Gastrocnemius medialis (tissue), 4 donors: ENCODE results near the gene OBI1.

Source experiments
- POLR2A ChIP-seq, 2 donors: fragments of 450-650 bp; IDR thresholded peaks; one replicate each; pipeline ENCODE4 v1.6.1; 2017; ENCODE audit warnings: antibody characterized with exemption in 2 of 2, mild to moderate bottlenecking in 2 of 2, moderate library complexity in 2 of 2
- TF ChIP-seq, protein P1 (sequence below), 5 experiments: fragments of 450-650 bp in 3 of 5; fragments of 200-600 bp in 2 of 5; sonication (generic) in 2 of 5; IDR thresholded peaks in 4 of 5; conservative IDR thresholded peaks in 1 of 5; 1 replicate in 4 of 5; 2 replicates in 1 of 5; pipeline ENCODE4 v1.5.1; 2016 to 2019; ENCODE audit warnings: antibody characterized with exemption in 5 of 5, mild to moderate bottlenecking in 3 of 5, moderate library complexity in 3 of 5

- TF ChIP-seq, protein P1, sequence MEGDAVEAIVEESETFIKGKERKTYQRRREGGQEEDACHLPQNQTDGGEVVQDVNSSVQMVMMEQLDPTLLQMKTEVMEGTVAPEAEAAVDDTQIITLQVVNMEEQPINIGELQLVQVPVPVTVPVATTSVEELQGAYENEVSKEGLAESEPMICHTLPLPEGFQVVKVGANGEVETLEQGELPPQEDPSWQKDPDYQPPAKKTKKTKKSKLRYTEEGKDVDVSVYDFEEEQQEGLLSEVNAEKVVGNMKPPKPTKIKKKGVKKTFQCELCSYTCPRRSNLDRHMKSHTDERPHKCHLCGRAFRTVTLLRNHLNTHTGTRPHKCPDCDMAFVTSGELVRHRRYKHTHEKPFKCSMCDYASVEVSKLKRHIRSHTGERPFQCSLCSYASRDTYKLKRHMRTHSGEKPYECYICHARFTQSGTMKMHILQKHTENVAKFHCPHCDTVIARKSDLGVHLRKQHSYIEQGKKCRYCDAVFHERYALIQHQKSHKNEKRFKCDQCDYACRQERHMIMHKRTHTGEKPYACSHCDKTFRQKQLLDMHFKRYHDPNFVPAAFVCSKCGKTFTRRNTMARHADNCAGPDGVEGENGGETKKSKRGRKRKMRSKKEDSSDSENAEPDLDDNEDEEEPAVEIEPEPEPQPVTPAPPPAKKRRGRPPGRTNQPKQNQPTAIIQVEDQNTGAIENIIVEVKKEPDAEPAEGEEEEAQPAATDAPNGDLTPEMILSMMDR (IDR thresholded peaks at IDR 0.05 in 4 of 5, conservative IDR thresholded peaks at IDR 0.05 in 1 of 5): no peak
- TF ChIP-seq POLR2A (IDR thresholded peaks at IDR 0.05): no peak
Observed at GRCh38 chr13:78689011-78689410, 30.1 kb upstream of the OBI1 start.
